Spleen (tissue), 11 donors: ENCODE measurements around the gene RYR2. TPM values are rescaled to one million over a fixed set of nuclear protein-coding genes. Genes with fewer than 3 reads are reported as not detected.
A peak's percentile ranks its signal among the peaks of the same experiment; 100 is the strongest.
"Not testable (repeated sequence)": the region's sequence is repeated elsewhere in the genome, so short reads cannot be mapped to it uniquely, and the experiment has no call there.

Experiments used
- DNase-seq: peaks from one replicate; pipeline ENCODE4 v3.0.0-alpha.2; 2020
- H3K27ac ChIP-seq, 8 donors: fragments of 200-600 bp; sonication (generic) in 7 of 8; 1 replicate in 4 of 8; 2 replicates in 4 of 8; pipeline versions ENCODE4 v1.5.0 to v1.8.0; 2016 to 2021; ENCODE audit warnings: inconsistent platforms in 4 of 8, mild to moderate bottlenecking in 4 of 8, moderate library complexity in 1 of 8
- H3K27me3 ChIP-seq, 7 donors: fragments of 200-600 bp; sonication (generic) in 6 of 7; replicated peaks in 1 of 7; 1 replicate in 4 of 7; 2 replicates in 3 of 7; pipeline versions ENCODE4 v1.5.0 to v1.8.0; 2016 to 2021; ENCODE audit warnings: inconsistent platforms in 3 of 7, mild to moderate bottlenecking in 1 of 7
- H3K36me3 ChIP-seq, 6 donors: fragments of 200-600 bp; sonication (generic) in 5 of 6; 1 replicate in 4 of 6; 2 replicates in 2 of 6; pipeline versions ENCODE4 v1.5.0 to v1.8.0; 2016 to 2021; ENCODE audit warnings: inconsistent platforms in 2 of 6
- H3K4me1 ChIP-seq, 6 donors: fragments of 200-600 bp; sonication (generic) in 5 of 6; 1 replicate in 3 of 6; 2 replicates in 3 of 6; pipeline versions ENCODE4 v1.5.0 to v1.8.0; 2016 to 2021; ENCODE audit warnings: inconsistent platforms in 3 of 6
- H3K4me3 ChIP-seq, 8 donors: fragments of 200-600 bp; sonication (generic) in 7 of 8; 1 replicate in 4 of 8; 2 replicates in 4 of 8; pipeline versions ENCODE4 v1.5.0 to v1.8.0; 2016 to 2021; ENCODE audit warnings: inconsistent platforms in 4 of 8, mild to moderate bottlenecking in 4 of 8, moderate library complexity in 2 of 8
- H3K9me3 ChIP-seq, 8 donors: fragments of 200-600 bp; sonication (generic) in 7 of 8; 1 replicate in 4 of 8; 2 replicates in 4 of 8; pipeline versions ENCODE4 v1.5.0 to v1.8.0; 2016 to 2021; ENCODE audit warnings: inconsistent platforms in 4 of 8
- CTCF ChIP-seq, 11 experiments: fragments of 200-600 bp in 7 of 11; fragments of 450-650 bp in 4 of 11; sonication (generic) in 4 of 11; IDR thresholded peaks in 8 of 11; conservative IDR thresholded peaks in 3 of 11; 1 replicate in 7 of 11; 2 replicates in 4 of 11; pipeline versions ENCODE4 v1.4.0 to v1.8.0; 2016 to 2021; ENCODE audit warnings: antibody characterized with exemption in 11 of 11, inconsistent platforms in 4 of 11, mild to moderate bottlenecking in 1 of 11
- POLR2A ChIP-seq, 3 donors: fragments of 450-650 bp; IDR thresholded peaks; one replicate each; pipeline ENCODE4 v1.5.1; 2017; ENCODE audit warnings: antibody characterized with exemption in 3 of 3, mild to moderate bottlenecking in 1 of 3
- POLR2AphosphoS5 ChIP-seq, 3 donors: sonication (generic); formaldehyde crosslinking; IDR thresholded peaks; one replicate each; pipeline ENCODE4 v1.5.1; 2017; ENCODE audit warnings: antibody characterized with exemption in 3 of 3
- WGBS, 5 donors: extraction: QIAGEN DNeasy Blood & Tissue Kit in 3 of 5; methylation state at CpG; one replicate each; pipeline versions ENCODE4 v1.1.5 to v1.1.7; 2013 to 2018; 5-methylcytosine and 5-hydroxymethylcytosine counted together
- intact Hi-C: fragments of 100-400 bp; cut with DNase I; formaldehyde crosslinking; loops from one replicate; pipeline ENCODE4 v1.15.0; 2023; ENCODE audit warnings: low total_unique reads
- polyA plus RNA-seq, 3 donors: library from polyadenylated mRNA; stranded (reverse); fragments of 200-250 nt; gene quantifications; one replicate each; pipeline ENCODE4 v1.2.1, GENCODE V29; 2013
- total RNA-seq, 7 donors: library from RNA; depleted of rRNA in 3 of 7; stranded (reverse); fragments of >200 nt in 3 of 7; fragmentation: NEBNext Ultra II Directional in 4 of 7; extraction: Animal tissue kit (Norgen Biotek cat#: 25700) in 4 of 7; gene quantifications; one replicate each; pipeline versions ENCODE4 v1.1.0 to v1.2.1, GENCODE V29; 2016 to 2021
- donor health status: healthy with polysubstance abuse.
- donor health status: DM: no; HTN: no; CAD: no; lungs with moderate emphysema.
- donor health status: DM: no; HTN: no; CAD: no.
- donor health status: Bipolar disorder and iron deficiency.
- donor health status: healthy.
- donor health status: DM: no; HTN: no; CAD: no.
- donor health status: DM: yes; HTN: yes; CAD: no.

RYR2 gene
- total and polyA plus RNA-seq, 10 donors = 0.12 to 7.1 (median 3.7) TPM

- H3K9me3 ChIP-seq = no peaks in the 10 kb centered on the region
- H3K36me3 ChIP-seq = no peaks in the 10 kb centered on the region
- 62 to 73% (median 72%) methylated on average over 5 of the region's 5 CpGs for WGBS, 5 donors
- H3K27ac ChIP-seq = no peak overlapping the region
- H3K27me3 ChIP-seq = no peaks in the 10 kb centered on the region
- TF ChIP-seq POLR2AphosphoS5 (IDR thresholded peaks at IDR 0.05) (no peak), CTCF (IDR thresholded peaks at IDR 0.05 in 8 of 11, conservative IDR thresholded peaks at IDR 0.05 in 3 of 11) (no peak), POLR2A (IDR thresholded peaks at IDR 0.05) (no peak)
- no peaks in the 10 kb centered on the region for H3K4me1 ChIP-seq
- DNase-seq = no peak
- H3K4me3 ChIP-seq = no peak overlapping the region
- intact Hi-C loops = no loop called here
Observed at GRCh38 chr1:237120683-237121082, 78.7 kb downstream of the RYR2 start.

GRCh38 chr1:237124856-237125462, 83.0 kb downstream of the RYR2 start:
- H3K27me3 ChIP-seq = no peaks in the 10 kb centered on the region
- H3K4me3 ChIP-seq = no peak overlapping the region
- 73 to 82% (median 76%) methylated on average over 10 of the region's 10 CpGs for WGBS, 5 donors
- DNase-seq = no peak
- intact Hi-C loops = no loop called here
- H3K36me3 ChIP-seq = no peaks in the 10 kb centered on the region
- TF ChIP-seq POLR2A (IDR thresholded peaks at IDR 0.05) = no peak
- TF ChIP-seq POLR2AphosphoS5 (IDR thresholded peaks at IDR 0.05) = no peak
- TF ChIP-seq CTCF (IDR thresholded peaks at IDR 0.05 in 8 of 11, conservative IDR thresholded peaks at IDR 0.05 in 3 of 11) = peak in 7 of 11 experiments; percentile 8 to 35 (median 22)
- H3K4me1 ChIP-seq = no peaks in the 10 kb centered on the region
- H3K9me3 ChIP-seq = peaks cover 0 to 15% (median 2%) of the 10 kb centered on the region in 8 donors
- H3K27ac ChIP-seq = no peak overlapping the region

- H3K27me3 ChIP-seq = no peaks in the 10 kb centered on the region
- no peak overlapping the region for H3K27ac ChIP-seq
- no peaks in the 10 kb centered on the region for H3K36me3 ChIP-seq
- no peak for DNase-seq
- 88 to 97% (median 92%) methylated on average over 2 of the region's 2 CpGs for WGBS, 5 donors
- intact Hi-C loops = no loop called here
- H3K4me1 ChIP-seq = no peaks in the 10 kb centered on the region
- no peak for TF ChIP-seq POLR2AphosphoS5 (IDR thresholded peaks at IDR 0.05)
- TF ChIP-seq POLR2A (IDR thresholded peaks at IDR 0.05) = no peak
- no peak for TF ChIP-seq CTCF (IDR thresholded peaks at IDR 0.05 in 8 of 11, conservative IDR thresholded peaks at IDR 0.05 in 3 of 11)
- H3K9me3 ChIP-seq = peaks cover 0 to 27% (median 11%) of the 10 kb centered on the region in 8 donors
- no peak overlapping the region for H3K4me3 ChIP-seq
Observed at GRCh38 chr1:237126180-237126579, 84.2 kb downstream of the RYR2 start.

- H3K27ac ChIP-seq, intact Hi-C loops, H3K27me3 ChIP-seq, H3K4me3 ChIP-seq, H3K4me1 ChIP-seq, DNase-seq, H3K36me3 ChIP-seq: not testable (repeated sequence)
- peaks cover 0 to 38% (median 23%) of the 10 kb centered on the region in 8 donors for H3K9me3 ChIP-seq
- 93 to 100% (median 96%) methylated on average over 3 to 25 of the region's 31 CpGs for WGBS, 5 donors
Observed at GRCh38 chr1:237127301-237127700, 85.3 kb downstream of the RYR2 start.
